Measurements from ENCODE around the gene SLFN12L. TPM values are rescaled to one million over a fixed set of nuclear protein-coding genes. Genes with fewer than 3 reads are reported as not detected.
"Not testable (repeated sequence)": the region's sequence is repeated elsewhere in the genome, so short reads cannot be mapped to it uniquely, and the experiment has no call there.

SLFN12L gene
- total and polyA plus RNA-seq, 9 of the 15 experiments (the other 6 are each of a cell fraction or from before 2014, with no cell fraction given) = 0.04 to 0.31 (median 0.08) TPM; not detected in 3

- H3K4me3 ChIP-seq = no peak overlapping the region
- WGBS (ENCODE audit: insufficient coverage, low coverage, missing lambda C conversion rate) = 3% methylated on average over 3 of the region's 3 CpGs
- peaks cover 12 to 29% of the 10 kb centered on the region in 2 experiments; a peak in 4 of 5 replicates for H3K27me3 ChIP-seq (ENCODE audit: control insufficient read depth in 2 of 2, insufficient read depth in 2 of 2, low read length in 2 of 2)
- BruUV-seq (replicated peaks) = no TSS peak
- no peak for ATAC-seq
- H3K9me1 ChIP-seq (ENCODE audit: control insufficient read depth, insufficient read depth, low read length) = no peaks in the 10 kb centered on the region
- in situ Hi-C loops (cut with MboI) = no loop called here
- CTCF ChIA-PET (ENCODE audit: low intra/inter-chr PET ratio) = no interaction called here
- no peak overlapping the region for H2AFZ ChIP-seq (ENCODE audit: low read depth, low read length)
- no peaks in the 10 kb centered on the region for H3K9me3 ChIP-seq (replicated peaks; ENCODE audit: control insufficient read depth, insufficient read depth, low read depth, low read length)
- H3K4me2 ChIP-seq (ENCODE audit: insufficient read depth, low read length) = no peak overlapping the region
- H3K4me1 ChIP-seq (replicated peaks in 1 of 2; ENCODE audit: control insufficient read depth in 2 of 2, insufficient read depth in 2 of 2, low read length in 2 of 2) = 0 out of 5 replicates have a peak, but pooled peaks cover 0 to 3% of the 10 kb centered on the region in 2 experiments
- no peak for FAIRE-seq
- H3K36me3 ChIP-seq (ENCODE audit: control insufficient read depth, insufficient read depth, low read length) = no peaks in the 10 kb centered on the region
- H3K27ac ChIP-seq (ENCODE audit: extremely low read depth, low read depth, low read length) = no peak overlapping the region
- no peaks in the 10 kb centered on the region for H4K20me1 ChIP-seq (replicated peaks; ENCODE audit: control insufficient read depth, insufficient read depth, low read length)
- no peak overlapping the region for H3K9ac ChIP-seq (ENCODE audit: insufficient read depth in 1 of 2, low read depth in 2 of 2, low read length in 2 of 2)
- TF ChIP-seq ZNF232 (CRISPR knock-in tag; IDR thresholded peaks at IDR 0.05) (no peak), HNRNPK (IDR thresholded peaks at IDR 0.05; ENCODE audit: low read depth, low read length, poor library complexity, severe bottlenecking) (no peak), STAT5B (CRISPR knock-in tag; IDR thresholded peaks at IDR 0.05) (no peak), TCF3 (CRISPR knock-in tag; IDR thresholded peaks at IDR 0.05) (no peak), ETS1 (conservative IDR thresholded peaks at IDR 0.05; ENCODE audit: control insufficient read depth, low read depth, low read length) (no peak), E2F6 (IDR thresholded peaks at IDR 0.05; ENCODE audit: borderline replicate concordance in 1 of 2, extremely low read depth in 1 of 2, insufficient read depth in 1 of 2, insufficient read length in 1 of 2, low read depth in 1 of 2, low read length in 1 of 2, poor library complexity in 1 of 2, severe bottlenecking in 1 of 2) (no peak), CGGBP1 (CRISPR knock-in tag; IDR thresholded peaks at IDR 0.05) (no peak), XRCC4 (IDR thresholded peaks at IDR 0.05; ENCODE audit: extremely low read depth, insufficient read depth, insufficient read length) (no peak), ZNF699 (CRISPR knock-in tag; IDR thresholded peaks at IDR 0.05; ENCODE audit: insufficient replicate concordance) (no peak), RBBP5 (IDR thresholded peaks at IDR 0.05; ENCODE audit: borderline replicate concordance, insufficient read depth, low read length, poor library complexity, severe bottlenecking) (no peak), CEBPB (tag; IDR thresholded peaks at IDR 0.05) (no peak), TOE1 (IDR thresholded peaks at IDR 0.05; ENCODE audit: borderline replicate concordance) (no peak), TOE1 (CRISPR knock-in tag; IDR thresholded peaks at IDR 0.05; ENCODE audit: borderline replicate concordance, low read depth) (no peak)
- intact Hi-C loops (cut with micrococcal nuclease) = no loop called here
- H3K79me2 ChIP-seq (ENCODE audit: control insufficient read depth, insufficient read depth, low read length) = no peaks in the 10 kb centered on the region
- POLR2A ChIA-PET = no interaction called here
- no peak for DNase-seq (ENCODE audit: extremely low read depth in 1 of 4, low spot score in 3 of 4)
Observed at GRCh38 chr17:35519439-35519838, 18.0 kb downstream of the SLFN12L start.

GRCh38 chr17:35518431-35518830 lies 19.0 kb downstream of the SLFN12L start:
- H3K9ac ChIP-seq (ENCODE audit: insufficient read depth in 1 of 2, low read depth in 2 of 2, low read length in 2 of 2); H3K36me3 ChIP-seq (ENCODE audit: control insufficient read depth, insufficient read depth, low read length); intact Hi-C loops (cut with micrococcal nuclease); H2AFZ ChIP-seq (ENCODE audit: low read depth, low read length); in situ Hi-C loops (cut with MboI); H3K9me3 ChIP-seq (replicated peaks; ENCODE audit: control insufficient read depth, insufficient read depth, low read depth, low read length); H3K9me1 ChIP-seq (ENCODE audit: control insufficient read depth, insufficient read depth, low read length); H3K4me3 ChIP-seq; FAIRE-seq; H3K27ac ChIP-seq (ENCODE audit: extremely low read depth, low read depth, low read length); H3K79me2 ChIP-seq (ENCODE audit: control insufficient read depth, insufficient read depth, low read length); H4K20me1 ChIP-seq (replicated peaks; ENCODE audit: control insufficient read depth, insufficient read depth, low read length); ATAC-seq; BruUV-seq (replicated peaks); DNase-seq (ENCODE audit: extremely low read depth in 1 of 4, low spot score in 3 of 4); CTCF ChIA-PET (ENCODE audit: low intra/inter-chr PET ratio); H3K4me2 ChIP-seq (ENCODE audit: insufficient read depth, low read length); H3K4me1 ChIP-seq (replicated peaks in 1 of 2; ENCODE audit: control insufficient read depth in 2 of 2, insufficient read depth in 2 of 2, low read length in 2 of 2): not testable (repeated sequence)
- peaks cover 7 to 36% of the 10 kb centered on the region in 2 experiments; a peak in 4 of 5 replicates for H3K27me3 ChIP-seq (ENCODE audit: control insufficient read depth in 2 of 2, insufficient read depth in 2 of 2, low read length in 2 of 2)
- WGBS (ENCODE audit: insufficient coverage, low coverage, missing lambda C conversion rate) = 5% methylated on average over 5 of the region's 5 CpGs
- POLR2A ChIA-PET = interaction anchor here (1.0 kb wide), 1 partner anchor 28 kb away, joined by 4 read pairs; no protein-coding TSS in a partner anchor

Measured in K562 (cell line).